CD4-positive, alpha-beta T cell treated with Interleukin-17A for 4 hours (primary cell): ENCODE measurements around the gene PTPRM.

Source experiments
- DNase-seq: peaks from one replicate; pipeline ENCODE4 v3.0.0-alpha.2; 2020; ENCODE audit warnings: mixed read lengths

Gene PTPRM

GRCh38 chr18:7812431-7813063, 245.4 kb downstream of the PTPRM start:
- DNase-seq: no peak

GRCh38 chr18:7813131-7813530, 246.0 kb downstream of the PTPRM start:
- no peak for DNase-seq

GRCh38 chr18:7814754-7815315, 247.7 kb downstream of the PTPRM start:
- no peak for DNase-seq

GRCh38 chr18:7815787-7816186, 248.7 kb downstream of the PTPRM start:
- no peak for DNase-seq

GRCh38 chr18:7817575-7818230, 250.6 kb downstream of the PTPRM start:
- DNase-seq: no peak

- no peak for DNase-seq
Measured at GRCh38 chr18:7821784-7822183, 254.7 kb downstream of the PTPRM start.

- no peak for DNase-seq
Measured at GRCh38 chr18:7822435-7823331, 255.6 kb downstream of the PTPRM start.

- DNase-seq: no peak
Measured at GRCh38 chr18:7824970-7825369, 257.9 kb downstream of the PTPRM start.

GRCh38 chr18:7830468-7830867, 263.4 kb downstream of the PTPRM start:
- DNase-seq: no peak

GRCh38 chr18:7839548-7839947, 272.4 kb downstream of the PTPRM start:
- DNase-seq: no peak

GRCh38 chr18:7840411-7840810, 273.3 kb downstream of the PTPRM start:
- no peak for DNase-seq

GRCh38 chr18:7844017-7844416, 276.9 kb downstream of the PTPRM start:
- DNase-seq: no peak

- no peak for DNase-seq
Measured at GRCh38 chr18:7844418-7844817, 277.3 kb downstream of the PTPRM start.

- DNase-seq: no peak
Measured at GRCh38 chr18:7846335-7846734, 279.2 kb downstream of the PTPRM start.

- no peak for DNase-seq
Measured at GRCh38 chr18:7847357-7848053, 280.4 kb downstream of the PTPRM start.

- DNase-seq: no peak
Measured at GRCh38 chr18:7848054-7848412, 280.9 kb downstream of the PTPRM start.

- DNase-seq: no peak
Measured at GRCh38 chr18:7850446-7850845, 283.3 kb downstream of the PTPRM start.

GRCh38 chr18:7855028-7855427, 287.9 kb downstream of the PTPRM start:
- no peak for DNase-seq

- no peak for DNase-seq
Measured at GRCh38 chr18:7855671-7856070, 288.6 kb downstream of the PTPRM start.

GRCh38 chr18:7856116-7856515, 289.0 kb downstream of the PTPRM start:
- no peak for DNase-seq

- no peak for DNase-seq
Measured at GRCh38 chr18:7856733-7857132, 289.6 kb downstream of the PTPRM start.

GRCh38 chr18:7857562-7857961, 290.4 kb downstream of the PTPRM start:
- DNase-seq: no peak

- no peak for DNase-seq
Measured at GRCh38 chr18:7859122-7859521, 292.0 kb downstream of the PTPRM start.
